T47D (cell line): Measurements from ENCODE around the gene ST3GAL3.
A peak's percentile ranks its signal among the peaks of the same experiment; 100 is the strongest.

Experiments used
- DNase-seq, 2 experiments: peaks; one replicate each; pipeline versions ENCODE4 v3.0.0 to v3.0.0-alpha.2; 2011 to 2012; ENCODE audit warnings: low read depth in 1 of 2, low spot score in 1 of 2
- JUND ChIP-seq: IDR thresholded peaks from 2 replicates; pipeline ENCODE4 v1.6.1; 2012; ENCODE audit warnings: low read depth
- in situ Hi-C: cut with HindIII; loops from 2 replicates; pipeline ENCODE4 v1.10.0; 2016; ENCODE audit warnings: low sequenced_read_pairs, low pct_unique_long_range_greater_than_20kb

The ST3GAL3 gene

DNA sequence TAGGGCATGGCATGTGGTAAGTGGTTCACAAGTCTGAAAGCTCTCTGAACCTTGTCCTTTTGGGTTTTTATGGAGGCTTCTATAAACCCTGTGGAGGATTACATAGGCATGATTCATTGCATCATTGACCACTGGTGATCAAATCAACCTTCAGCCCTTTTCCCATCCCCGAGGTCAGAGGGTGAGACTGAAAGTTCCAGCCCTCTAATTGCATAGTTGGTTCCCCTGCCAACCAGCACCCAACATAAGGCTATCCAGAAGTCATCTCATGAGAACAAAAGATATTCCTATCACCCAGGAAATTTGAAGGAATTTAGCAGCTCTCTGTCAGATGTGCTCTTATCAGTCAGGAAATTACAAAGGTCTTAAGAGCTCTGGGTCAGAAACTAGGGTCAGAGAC is 136.8 kb downstream of the ST3GAL3 start:
- in situ Hi-C loops = no loop called here
- TF ChIP-seq JUND = no peak
- no peak for DNase-seq

DNA sequence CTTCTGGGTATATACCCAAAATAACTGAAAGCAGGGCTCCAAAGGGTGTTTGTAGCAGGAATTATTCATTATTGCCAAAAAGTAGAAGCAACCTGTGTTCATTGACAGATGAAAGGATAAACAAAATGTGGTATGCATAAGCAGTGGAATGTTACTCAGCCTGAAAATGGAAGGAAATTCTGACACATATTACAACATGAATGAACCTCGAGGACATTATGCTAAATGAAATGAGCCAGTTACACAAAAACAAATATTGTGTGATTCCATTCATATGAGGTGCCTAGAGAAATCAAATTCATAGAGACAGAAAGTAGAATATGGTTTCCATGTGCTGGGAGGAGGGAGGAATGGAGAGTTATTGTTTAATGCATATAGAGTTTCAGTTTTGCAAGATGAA is 140.0 kb downstream of the ST3GAL3 start:
- in situ Hi-C loops = no loop called here
- peak; percentile 26; the same call in 1 of the 2 replicates for TF ChIP-seq JUND
- DNase-seq = peak in 1 of 2 experiments; percentile 86

DNA sequence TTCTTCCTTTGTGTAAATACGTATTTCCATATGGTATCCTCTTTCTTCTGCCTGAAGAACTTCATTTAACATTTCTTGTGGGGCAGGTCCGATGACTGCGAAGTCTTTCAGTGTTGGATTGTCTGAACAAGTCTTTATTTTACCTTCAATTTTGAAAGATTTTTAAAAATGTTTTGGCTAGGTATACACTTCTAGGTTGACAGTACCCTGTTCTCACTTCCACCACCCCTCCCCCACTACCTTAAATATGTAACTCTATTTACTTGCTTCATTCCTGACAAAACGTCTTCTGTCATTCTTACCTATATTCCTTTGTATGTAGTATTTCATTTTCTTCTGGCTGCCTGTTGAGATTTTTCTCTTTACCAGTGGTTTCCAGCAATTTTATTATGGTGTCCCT is 140.5 kb downstream of the ST3GAL3 start:
- peak in 1 of 2 experiments; percentile 21 for DNase-seq
- in situ Hi-C loops = no loop called here
- TF ChIP-seq JUND = no peak

DNA sequence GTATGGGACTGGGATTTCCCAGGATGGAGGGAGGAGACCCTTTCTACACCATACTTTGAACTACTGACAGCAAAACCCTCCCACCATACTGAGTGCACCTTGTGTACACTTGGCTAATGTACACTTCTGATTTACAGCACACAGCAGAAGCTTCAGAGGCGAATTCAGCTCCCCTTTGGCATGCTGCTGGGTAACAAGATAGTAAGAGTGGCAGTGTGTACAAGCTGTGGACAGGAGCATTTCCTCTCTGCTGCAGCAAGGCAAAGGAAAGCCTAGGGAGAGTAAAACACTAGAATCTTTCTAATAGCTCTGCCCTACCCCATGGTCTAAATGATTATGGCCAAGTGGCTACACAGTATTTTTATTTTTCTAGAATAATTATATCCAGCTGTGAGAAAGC is 142.3 kb downstream of the ST3GAL3 start:
- in situ Hi-C loops = no loop called here
- no peak for DNase-seq
- no peak for TF ChIP-seq JUND

DNA sequence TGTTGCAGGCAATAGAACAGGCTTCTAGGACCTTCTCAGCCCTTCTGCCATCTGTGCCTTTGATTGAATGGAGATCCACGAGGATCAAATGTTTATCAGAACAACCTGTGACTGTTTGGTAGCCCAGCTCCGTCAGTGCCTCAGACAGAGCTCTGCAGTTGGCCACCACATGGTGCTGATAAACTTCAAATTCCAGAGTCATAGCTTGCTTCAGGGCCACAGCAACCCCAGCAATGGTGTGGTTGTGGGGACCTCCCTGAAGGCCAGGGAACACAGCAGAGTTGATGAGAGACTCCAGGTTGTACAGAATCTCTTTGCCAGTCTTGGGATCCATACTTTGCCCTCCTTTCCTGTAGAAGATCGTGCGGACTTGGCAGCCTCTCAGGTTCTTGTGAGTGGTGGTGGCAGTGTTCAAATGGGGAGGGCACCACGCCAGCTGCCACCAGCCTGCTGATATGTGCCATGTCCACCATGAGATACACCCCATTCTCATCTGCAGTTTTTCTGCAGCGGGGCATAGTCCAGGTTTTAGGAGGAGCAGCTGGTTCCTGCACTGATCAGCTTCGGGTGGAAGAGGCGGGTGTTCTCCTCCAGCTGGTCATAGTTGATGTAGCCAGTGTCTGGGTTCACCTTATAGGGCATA is 143.4 kb downstream of the ST3GAL3 start:
- in situ Hi-C loops = no loop called here
- no peak for TF ChIP-seq JUND

DNA sequence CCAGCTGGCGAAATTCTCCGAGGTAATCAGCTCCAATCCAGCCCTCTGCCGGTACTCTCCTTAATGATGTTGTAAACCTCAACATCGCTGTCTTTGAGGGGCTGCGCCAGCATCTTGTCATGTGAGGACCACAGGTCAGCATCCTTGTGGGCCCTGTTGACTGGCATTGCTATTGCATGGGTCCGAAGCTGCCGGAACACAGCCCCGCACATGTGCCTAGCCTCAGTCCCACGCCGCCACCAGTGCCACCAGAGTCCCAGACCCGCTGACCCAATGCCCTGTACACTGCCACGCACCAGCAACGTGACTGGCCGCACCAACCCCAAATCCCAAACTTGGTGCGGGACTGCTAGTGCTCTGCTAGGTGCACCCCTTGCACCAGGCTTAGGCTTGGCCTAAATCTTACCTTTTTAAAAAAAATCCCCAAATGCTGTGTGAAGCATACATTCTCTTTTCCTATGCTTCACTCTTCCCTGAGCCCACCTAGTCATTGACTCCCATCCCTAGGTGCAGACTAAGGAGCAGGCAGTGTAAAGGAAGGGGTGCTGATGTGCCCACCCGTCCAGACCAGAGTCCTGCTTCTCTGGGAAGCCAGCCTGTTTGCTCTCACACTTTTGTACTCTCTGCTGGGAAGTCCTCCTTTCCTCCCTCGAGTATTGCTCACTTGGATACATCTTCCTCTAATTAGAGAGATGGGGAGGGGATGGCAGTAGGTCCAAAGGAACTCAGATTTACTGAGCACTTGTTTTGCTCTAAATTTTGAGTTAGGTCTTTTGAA is 144.4 kb downstream of the ST3GAL3 start:
- in situ Hi-C loops = no loop called here
- no peak for TF ChIP-seq JUND

More for the DNA sequence above, 143.4 kb downstream of the ST3GAL3 start:
- DNase-seq = no peak

DNA sequence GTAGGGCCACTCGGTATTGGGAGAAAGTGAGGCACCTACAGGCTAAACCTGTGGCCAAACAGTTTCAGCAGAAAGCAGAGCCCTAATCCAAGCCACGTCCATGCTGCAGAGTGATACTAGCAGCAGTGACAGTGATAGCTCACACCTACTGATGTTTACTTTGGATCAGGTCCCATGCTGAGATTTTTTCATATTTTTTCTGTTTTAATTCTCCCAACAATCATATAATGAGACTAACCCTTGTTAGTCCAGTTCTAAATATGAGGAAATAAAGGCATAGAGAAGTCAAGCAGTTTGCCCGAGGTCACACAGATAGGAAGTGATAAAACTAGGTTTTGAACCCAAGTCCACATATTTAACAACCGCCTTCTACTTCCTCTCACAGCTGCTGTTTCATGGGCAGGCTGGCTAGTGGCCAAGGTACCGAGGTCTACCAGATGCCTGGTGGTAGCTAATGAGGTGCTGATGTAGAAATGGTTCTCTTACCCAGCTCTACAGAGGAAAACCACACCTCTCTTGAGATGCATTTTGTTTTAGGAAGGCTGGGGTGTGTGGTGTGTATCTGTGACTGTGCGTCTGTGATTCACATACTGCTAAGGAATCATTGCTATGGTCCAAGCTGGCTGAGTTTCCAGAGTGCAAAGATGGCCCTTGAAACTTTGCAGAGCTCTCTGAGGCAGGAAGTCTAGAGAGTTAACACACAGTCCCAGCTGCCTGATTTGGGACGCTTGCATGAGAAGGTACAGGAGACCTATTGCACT is 146.0 kb downstream of the ST3GAL3 start:
- peak in 1 of 2 experiments; percentile 30 for DNase-seq
- in situ Hi-C loops = no loop called here
- no peak for TF ChIP-seq JUND

More for the DNA sequence above, 144.4 kb downstream of the ST3GAL3 start:
- no peak for DNase-seq

DNA sequence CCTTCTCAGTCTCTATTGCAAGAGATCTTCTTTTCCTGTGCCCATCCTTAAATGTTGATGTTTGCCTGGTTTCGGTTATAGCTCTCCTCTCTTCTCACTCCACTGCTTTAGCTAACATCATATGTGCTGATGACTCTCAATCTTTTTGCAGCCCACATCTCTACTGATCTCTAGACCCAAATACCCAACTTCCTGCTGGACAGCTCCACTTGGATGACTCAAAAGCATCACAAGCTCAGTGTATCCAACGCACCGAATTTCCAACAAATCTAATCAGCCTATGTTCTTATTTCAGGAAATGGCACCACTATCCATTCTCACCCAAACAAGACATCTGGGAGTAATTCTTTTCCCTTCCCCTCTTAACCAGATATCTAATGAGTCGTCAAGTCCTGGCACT is 147.1 kb downstream of the ST3GAL3 start:
- in situ Hi-C loops = no loop called here
- TF ChIP-seq JUND = no peak
- no peak for DNase-seq

DNA sequence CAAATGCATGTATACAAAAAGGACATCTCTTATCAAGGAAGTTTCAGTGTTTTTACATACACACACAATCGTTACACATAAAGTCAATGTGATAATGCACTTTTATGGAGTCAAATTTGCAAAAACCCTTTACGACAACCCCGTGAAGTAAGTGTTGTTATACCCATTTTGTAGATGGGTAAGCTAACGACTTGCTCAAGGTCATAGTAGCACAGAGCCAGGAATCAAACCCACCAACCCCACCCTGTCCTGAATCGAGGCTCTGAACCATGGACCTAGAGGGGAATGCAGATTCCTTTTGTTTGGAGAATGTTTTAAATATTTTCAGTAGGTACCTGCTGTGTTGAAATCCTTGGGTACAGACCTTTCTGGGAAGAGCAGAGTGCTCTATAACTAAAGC is 148.9 kb downstream of the ST3GAL3 start:
- in situ Hi-C loops = no loop called here
- no peak for TF ChIP-seq JUND
- DNase-seq = no peak

DNA sequence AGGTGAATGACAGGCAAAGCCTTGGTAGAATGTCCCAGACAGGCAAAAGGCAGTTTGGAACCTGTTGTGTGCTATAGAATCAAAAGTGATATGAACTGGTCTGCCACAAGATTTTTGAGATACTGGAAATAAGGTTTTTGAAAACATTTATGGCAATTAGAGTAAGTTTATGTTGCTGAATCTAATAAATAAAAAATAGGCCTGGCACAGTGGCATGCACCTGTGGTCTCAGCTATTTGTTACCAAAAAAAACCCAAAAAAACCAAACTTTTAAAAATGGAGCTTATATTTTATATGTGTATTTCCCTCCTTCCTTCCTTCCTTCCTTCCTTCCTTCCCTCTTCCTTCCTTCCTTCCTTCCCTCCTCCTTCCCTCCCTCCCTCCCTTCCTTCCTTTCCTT is 149.8 kb downstream of the ST3GAL3 start:
- TF ChIP-seq JUND = no peak
- DNase-seq = no peak
- in situ Hi-C loops = no loop called here

DNA sequence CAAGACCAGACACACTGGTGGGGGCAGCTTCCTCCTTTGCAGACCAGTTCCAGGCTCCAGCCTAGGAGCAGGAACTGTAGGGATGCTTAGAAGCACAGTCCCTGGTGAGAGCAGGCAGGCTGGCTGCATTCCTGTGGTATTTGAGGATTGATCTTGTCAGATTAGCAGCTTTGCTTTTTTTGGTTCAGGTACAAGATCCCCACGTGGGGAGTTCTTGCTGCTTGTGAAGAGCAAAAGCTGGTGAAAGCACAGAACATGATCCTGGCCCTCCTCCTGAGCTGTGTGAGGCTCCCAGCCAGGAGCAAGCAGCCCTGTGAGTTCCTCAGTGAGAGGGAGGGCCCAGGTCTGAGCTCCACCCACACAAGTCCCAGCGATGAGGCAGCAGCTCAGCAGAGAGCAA is 151.0 kb downstream of the ST3GAL3 start:
- 0 out of 2 replicates have a peak, but pooled peaks have one; percentile 28 for TF ChIP-seq JUND
- peak; percentile 79 to 99 for DNase-seq
- in situ Hi-C loops = no loop called here

DNA sequence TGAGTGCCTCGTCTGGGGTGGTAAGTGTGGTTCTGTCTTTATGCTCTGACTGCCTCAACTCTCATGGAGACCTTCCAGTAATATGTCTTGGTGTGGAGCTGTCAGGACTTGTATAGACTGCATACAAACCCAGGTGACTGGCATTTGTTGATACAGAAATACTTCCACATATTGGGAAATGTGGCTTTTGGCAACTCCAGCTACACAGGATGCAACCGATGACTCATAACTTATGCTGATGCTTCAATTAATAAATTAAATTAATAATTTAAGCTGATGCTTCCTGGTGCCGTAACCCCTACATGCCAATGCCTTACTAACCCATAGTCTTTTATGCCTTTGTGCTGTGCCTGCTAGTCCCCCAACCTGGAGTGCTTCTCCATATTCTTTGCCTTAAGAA is 154.0 kb downstream of the ST3GAL3 start:
- DNase-seq = no peak
- TF ChIP-seq JUND = no peak
- in situ Hi-C loops = no loop called here
